ENCODE measurements around the gene DLG1. TPM values are rescaled to one million over a fixed set of nuclear protein-coding genes. Genes with fewer than 3 reads are reported as not detected.

DLG1 gene
- total and polyA plus RNA-seq, 12 donors: 14.1 to 74.6 (median 58.4) TPM

- H3K27ac ChIP-seq: no peak overlapping the region
- no peak overlapping the region for H3K4me3 ChIP-seq
- 93 to 97% (median 94%) methylated on average over 1 of the region's 1 CpG for WGBS, 4 donors
- H3K4me1 ChIP-seq (replicated peaks in 1 of 2): peaks cover 0 to 6% of the 10 kb centered on the region in 2 donors
- no peaks in the 10 kb centered on the region for H3K36me3 ChIP-seq (replicated peaks in 1 of 2)
- DNase-seq: no peak
- no peak for TF ChIP-seq CTCF (IDR thresholded peaks at IDR 0.05)
- TF ChIP-seq POLR2A (IDR thresholded peaks at IDR 0.05): no peak
- intact Hi-C loops (cut with DNase I): no loop called here
- H3K9me3 ChIP-seq (replicated peaks in 1 of 3): no peaks in the 10 kb centered on the region
- no peaks in the 10 kb centered on the region for H3K27me3 ChIP-seq
Measured at GRCh38 chr3:197103766-197104165, 194.6 kb downstream of the DLG1 start.

- H3K9me3 ChIP-seq (replicated peaks in 1 of 3): no peaks in the 10 kb centered on the region
- DNase-seq: no peak
- 33 to 60% (median 39%) methylated on average over 1 of the region's 1 CpG for WGBS, 4 donors
- H3K27me3 ChIP-seq: no peaks in the 10 kb centered on the region
- H3K4me1 ChIP-seq (replicated peaks in 1 of 2): no peaks in the 10 kb centered on the region
- no peak overlapping the region for H3K4me3 ChIP-seq
- intact Hi-C loops (cut with DNase I): no loop called here
- H3K36me3 ChIP-seq (replicated peaks in 1 of 2): no peaks in the 10 kb centered on the region
- no peak overlapping the region for H3K27ac ChIP-seq
- TF ChIP-seq POLR2A (IDR thresholded peaks at IDR 0.05): no peak
- TF ChIP-seq CTCF (IDR thresholded peaks at IDR 0.05): no peak
Measured at GRCh38 chr3:197093871-197094270, 204.5 kb downstream of the DLG1 start.

GRCh38 chr3:197088370-197088769, 210.0 kb downstream of the DLG1 start:
- H3K4me1 ChIP-seq (replicated peaks in 1 of 2): peaks cover 0 to 1% of the 10 kb centered on the region in 2 donors
- intact Hi-C loops (cut with DNase I): no loop called here
- no peak overlapping the region for H3K4me3 ChIP-seq
- H3K36me3 ChIP-seq (replicated peaks in 1 of 2): no peaks in the 10 kb centered on the region
- no peaks in the 10 kb centered on the region for H3K9me3 ChIP-seq (replicated peaks in 1 of 3)
- H3K27ac ChIP-seq: no peak overlapping the region
- 66 to 76% (median 69%) methylated on average over 3 of the region's 3 CpGs for WGBS, 4 donors
- TF ChIP-seq CTCF (IDR thresholded peaks at IDR 0.05): no peak
- H3K27me3 ChIP-seq: no peaks in the 10 kb centered on the region
- DNase-seq: no peak

- Histone ChIP-seq H3K27me3 (no peaks in the 10 kb centered on the region), H3K36me3 (replicated peaks in 1 of 2) (no peaks in the 10 kb centered on the region), H3K4me1 (replicated peaks in 1 of 2) (peaks cover 0 to 7% of the 10 kb centered on the region in 2 donors), H3K9me3 (replicated peaks in 1 of 3) (no peaks in the 10 kb centered on the region), H3K4me3 (no peak overlapping the region), H3K27ac (no peak overlapping the region)
- WGBS, 4 donors: 91 to 95% (median 92%) methylated on average over 4 of the region's 4 CpGs
- intact Hi-C loops (cut with DNase I): no loop called here
- TF ChIP-seq POLR2A (IDR thresholded peaks at IDR 0.05) (no peak), CTCF (IDR thresholded peaks at IDR 0.05) (no peak)
- no peak for DNase-seq
Measured at GRCh38 chr3:197085137-197085536, 213.3 kb downstream of the DLG1 start.

All from adrenal gland (tissue), 12 donors.